HG02798 (cell line): ENCODE data around the gene IL1RAP.
"Not testable (repeated sequence)": the region's sequence is repeated elsewhere in the genome, so short reads cannot be mapped to it uniquely, and the experiment has no call there.

ENCODE experiments used
- ATAC-seq: cut with Tn5 transposase; IDR thresholded peaks from one replicate; pipeline ENCODE4 v1.9.1; 2021; ENCODE audit warnings: mild to moderate bottlenecking; ENCODE audit not compliant: unreplicated experiment, poor library complexity

Gene IL1RAP

GRCh38 chr3:190505381-190506003 is 8.4 kb upstream of the IL1RAP start:
- ATAC-seq, result no peak

GRCh38 chr3:190506271-190506670 is 7.6 kb upstream of the IL1RAP start:
- no peak for ATAC-seq

- no peak for ATAC-seq
Measured at GRCh38 chr3:190512666-190513065, 1.2 kb upstream of the IL1RAP start.

GRCh38 chr3:190514413-190515153 is 698 bp downstream of the IL1RAP start:
- no peak for ATAC-seq

- no peak for ATAC-seq
Measured at GRCh38 chr3:190516416-190516815, 2.5 kb downstream of the IL1RAP start.

- ATAC-seq, result no peak
Measured at GRCh38 chr3:190517687-190518086, 3.8 kb downstream of the IL1RAP start.

GRCh38 chr3:190518531-190518930 is 4.6 kb downstream of the IL1RAP start:
- not testable (repeated sequence) for ATAC-seq

GRCh38 chr3:190519886-190520285 is 6.0 kb downstream of the IL1RAP start:
- no peak for ATAC-seq

GRCh38 chr3:190521998-190522397 is 8.1 kb downstream of the IL1RAP start:
- ATAC-seq, result no peak

GRCh38 chr3:190522621-190523222 is 8.8 kb downstream of the IL1RAP start:
- no peak for ATAC-seq

- ATAC-seq, result no peak
Measured at GRCh38 chr3:190524942-190525341, 11.1 kb downstream of the IL1RAP start.

- ATAC-seq, result no peak
Measured at GRCh38 chr3:190525634-190526033, 11.7 kb downstream of the IL1RAP start.

- ATAC-seq, result no peak
Measured at GRCh38 chr3:190526787-190527762, 13.2 kb downstream of the IL1RAP start.

GRCh38 chr3:190528706-190529105 is 14.8 kb downstream of the IL1RAP start:
- ATAC-seq, result no peak

- ATAC-seq, result no peak
Measured at GRCh38 chr3:190531406-190531805, 17.5 kb downstream of the IL1RAP start.

GRCh38 chr3:190532731-190533203 is 18.9 kb downstream of the IL1RAP start:
- no peak for ATAC-seq

- no peak for ATAC-seq
Measured at GRCh38 chr3:190533511-190534281, 19.8 kb downstream of the IL1RAP start.

GRCh38 chr3:190534386-190534785 is 20.5 kb downstream of the IL1RAP start:
- ATAC-seq, result no peak

- no peak for ATAC-seq
Measured at GRCh38 chr3:190534986-190535385, 21.1 kb downstream of the IL1RAP start.

- no peak for ATAC-seq
Measured at GRCh38 chr3:190537146-190537545, 23.3 kb downstream of the IL1RAP start.
